SHP77 (cell line): ENCODE measurements around the gene HOXB13.
"Not testable (repeated sequence)": the region's sequence is repeated elsewhere in the genome, so short reads cannot be mapped to it uniquely, and the experiment has no call there.

ENCODE experiments used
- DNase-seq, 2 experiments: peaks; one replicate each; lab custom pipeline; 2025; lab: John Stamatoyannopoulos, UW

The HOXB13 gene

GRCh38 chr17:48726114-48726915 is 2.2 kb downstream of the HOXB13 start:
- no peak for DNase-seq

- DNase-seq = no peak
Observed at GRCh38 chr17:48725288-48726064, 3.1 kb downstream of the HOXB13 start.

GRCh38 chr17:48725004-48725287 is 3.6 kb downstream of the HOXB13 start:
- no peak for DNase-seq

GRCh38 chr17:48724251-48725003 is 4.1 kb downstream of the HOXB13 start:
- DNase-seq = peak; percentile 75 to 83

- DNase-seq = no peak
Observed at GRCh38 chr17:48723423-48724250, 4.9 kb downstream of the HOXB13 start.

- DNase-seq = no peak
Observed at GRCh38 chr17:48722915-48723422, 5.6 kb downstream of the HOXB13 start, which contains the start of gene PRAC2. Gene PRAC2 (plus strand): TSS chr17:48723185. CDS start chr17:48724411, 1,226 bp downstream.

GRCh38 chr17:48722201-48722907 is 6.2 kb downstream of the HOXB13 start, which contains the start of gene PRAC1:
Gene PRAC1 (minus strand): TSS chr17:48722518. CDS start chr17:48722392, 126 bp downstream.
- no peak for DNase-seq

GRCh38 chr17:48721009-48721402 is 7.5 kb downstream of the HOXB13 start:
- no peak for DNase-seq

- peak; percentile 19 to 71 for DNase-seq
Observed at GRCh38 chr17:48720266-48721008, 8.1 kb downstream of the HOXB13 start.

- DNase-seq = no peak
Observed at GRCh38 chr17:48719642-48720265, 8.8 kb downstream of the HOXB13 start.

- DNase-seq = no peak
Observed at GRCh38 chr17:48718761-48719641, 9.5 kb downstream of the HOXB13 start.

GRCh38 chr17:48718227-48718760 is 10.3 kb downstream of the HOXB13 start:
- DNase-seq = no peak

GRCh38 chr17:48717367-48718226 is 11.0 kb downstream of the HOXB13 start:
- no peak for DNase-seq

- not testable (repeated sequence) for DNase-seq
Observed at GRCh38 chr17:48716549-48716948, 12.0 kb downstream of the HOXB13 start.

GRCh38 chr17:48715496-48716399 is 12.8 kb downstream of the HOXB13 start:
- peak; percentile 54 to 68 for DNase-seq

GRCh38 chr17:48711128-48711527 is 17.4 kb downstream of the HOXB13 start:
- no peak for DNase-seq
